Measurements from ENCODE around the gene RPS19BP1.

DNA sequence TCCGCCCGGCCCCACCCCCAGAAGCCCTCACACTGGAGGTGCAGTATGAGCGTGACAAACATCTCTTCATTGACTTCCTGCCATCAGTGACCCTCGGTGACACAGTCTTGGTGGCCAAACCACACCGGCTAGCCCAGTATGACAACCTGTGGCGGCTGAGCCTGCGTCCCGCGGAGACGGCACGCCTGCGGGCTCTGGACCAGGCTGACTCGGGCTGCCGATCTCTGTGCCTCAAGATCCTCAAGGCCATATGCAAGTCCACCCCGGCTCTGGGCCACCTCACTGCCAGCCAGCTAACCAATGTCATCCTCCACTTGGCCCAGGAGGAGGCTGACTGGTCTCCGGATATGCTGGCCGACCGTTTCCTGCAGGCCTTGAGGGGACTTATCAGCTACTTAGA, 18.8 kb downstream of the RPS19BP1 start:
- no peak for TF ChIP-seq POLR2A (IDR thresholded peaks at IDR 0.05)
- TF ChIP-seq, protein P1, sequence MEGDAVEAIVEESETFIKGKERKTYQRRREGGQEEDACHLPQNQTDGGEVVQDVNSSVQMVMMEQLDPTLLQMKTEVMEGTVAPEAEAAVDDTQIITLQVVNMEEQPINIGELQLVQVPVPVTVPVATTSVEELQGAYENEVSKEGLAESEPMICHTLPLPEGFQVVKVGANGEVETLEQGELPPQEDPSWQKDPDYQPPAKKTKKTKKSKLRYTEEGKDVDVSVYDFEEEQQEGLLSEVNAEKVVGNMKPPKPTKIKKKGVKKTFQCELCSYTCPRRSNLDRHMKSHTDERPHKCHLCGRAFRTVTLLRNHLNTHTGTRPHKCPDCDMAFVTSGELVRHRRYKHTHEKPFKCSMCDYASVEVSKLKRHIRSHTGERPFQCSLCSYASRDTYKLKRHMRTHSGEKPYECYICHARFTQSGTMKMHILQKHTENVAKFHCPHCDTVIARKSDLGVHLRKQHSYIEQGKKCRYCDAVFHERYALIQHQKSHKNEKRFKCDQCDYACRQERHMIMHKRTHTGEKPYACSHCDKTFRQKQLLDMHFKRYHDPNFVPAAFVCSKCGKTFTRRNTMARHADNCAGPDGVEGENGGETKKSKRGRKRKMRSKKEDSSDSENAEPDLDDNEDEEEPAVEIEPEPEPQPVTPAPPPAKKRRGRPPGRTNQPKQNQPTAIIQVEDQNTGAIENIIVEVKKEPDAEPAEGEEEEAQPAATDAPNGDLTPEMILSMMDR (IDR thresholded peaks at IDR 0.05): no peak
